Neuronal stem cell (in vitro differentiated cells): ENCODE data around the gene CYCS.

ENCODE experiments used
- DNase-seq: peaks from one replicate; pipeline ENCODE4 v3.0.0-alpha.2; 2013; ENCODE audit warnings: low spot score
- H2AFZ ChIP-seq: one replicate; pipeline ENCODE4 v1.6.1; 2013; ENCODE audit warnings: mild to moderate bottlenecking, low read length, inconsistent platforms
- H2AK5ac ChIP-seq: 2 replicates; pipeline ENCODE4 v1.6.1; 2013; ENCODE audit warnings: low read depth, mild to moderate bottlenecking, inconsistent platforms, low read length, moderate library complexity, mixed read lengths
- H2BK120ac ChIP-seq: 2 replicates; pipeline ENCODE4 v1.6.1; 2013; ENCODE audit warnings: low read depth, mild to moderate bottlenecking, inconsistent platforms, low read length, moderate library complexity, mixed read lengths
- H2BK12ac ChIP-seq: one replicate; pipeline ENCODE4 v1.6.1; 2013; ENCODE audit warnings: low read length, inconsistent platforms
- H2BK15ac ChIP-seq: 2 replicates; pipeline ENCODE4 v1.6.1; 2013; ENCODE audit warnings: mild to moderate bottlenecking, low read length, inconsistent platforms, mixed read lengths
- H2BK5ac ChIP-seq: one replicate; pipeline ENCODE4 v1.6.1; 2013; ENCODE audit warnings: inconsistent platforms, mild to moderate bottlenecking, low read length, moderate library complexity
- H3K14ac ChIP-seq: one replicate; pipeline ENCODE4 v1.6.1; 2013; ENCODE audit warnings: low read length, inconsistent platforms
- H3K18ac ChIP-seq: 2 replicates; pipeline ENCODE4 v1.6.1; 2013; ENCODE audit warnings: low read length, inconsistent platforms
- H3K23ac ChIP-seq: 2 replicates; pipeline ENCODE4 v1.6.1; 2013; ENCODE audit warnings: low read depth, mild to moderate bottlenecking, mixed read lengths, low read length, inconsistent platforms; ENCODE audit not compliant: poor library complexity
- H3K27ac ChIP-seq: replicated peaks from 3 replicates; pipeline ENCODE4 v1.5.1; 2013; ENCODE audit warnings: low read length, inconsistent platforms
- H3K27me3 ChIP-seq, 3 experiments: 2 replicates each; pipeline ENCODE4 v1.6.1; 2013; ENCODE audit warnings: low read length in 3 of 3, mild to moderate bottlenecking in 2 of 3, inconsistent platforms in 1 of 3, low read depth in 1 of 3, mixed read lengths in 1 of 3, moderate library complexity in 1 of 3; ENCODE audit not compliant: control insufficient read depth in 3 of 3, insufficient read depth in 3 of 3
- H3K36me3 ChIP-seq, 2 donors: replicated peaks in 1 of 2; 2 replicates each; pipeline ENCODE4 v1.6.1; 2013; ENCODE audit warnings: low read length in 2 of 2; ENCODE audit not compliant: control insufficient read depth in 2 of 2, insufficient read depth in 2 of 2
- H3K4ac ChIP-seq: 2 replicates; pipeline ENCODE4 v1.6.1; 2013; ENCODE audit warnings: inconsistent platforms, mild to moderate bottlenecking, low read length, moderate library complexity
- H3K4me1 ChIP-seq, 2 donors: 1 replicate in 1 of 2; 2 replicates in 1 of 2; pipeline ENCODE4 v1.6.1; 2013; ENCODE audit warnings: low read length in 2 of 2, low read depth in 1 of 2; ENCODE audit not compliant: control insufficient read depth in 2 of 2, insufficient read depth in 1 of 2
- H3K4me2 ChIP-seq: one replicate; pipeline ENCODE4 v1.6.1; 2013; ENCODE audit warnings: mild to moderate bottlenecking, low read length, inconsistent platforms; ENCODE audit not compliant: insufficient read depth, poor library complexity, severe bottlenecking
- H3K4me3 ChIP-seq, 2 donors: 2 replicates each; pipeline ENCODE4 v1.5.1; 2013; ENCODE audit warnings: low read length in 2 of 2, mild to moderate bottlenecking in 2 of 2, inconsistent platforms in 1 of 2, moderate library complexity in 1 of 2
- H3K79me1 ChIP-seq: one replicate; pipeline ENCODE4 v1.6.1; 2013; ENCODE audit warnings: low read depth, mild to moderate bottlenecking, inconsistent platforms, low read length, moderate library complexity
- H3K9ac ChIP-seq: one replicate; pipeline ENCODE4 v1.6.1; 2013; ENCODE audit warnings: mild to moderate bottlenecking, low read depth, low read length, inconsistent platforms; ENCODE audit not compliant: poor library complexity
- H3K9me3 ChIP-seq, 2 donors: replicated peaks in 1 of 2; 2 replicates each; pipeline versions ENCODE3 to v1.6.1; 2013; ENCODE audit warnings: low read length in 2 of 2, mild to moderate bottlenecking in 2 of 2, inconsistent platforms in 1 of 2, low read depth in 1 of 2, mixed read lengths in 1 of 2, moderate library complexity in 1 of 2; ENCODE audit not compliant: control insufficient read depth in 2 of 2, insufficient read depth in 1 of 2
- H4K8ac ChIP-seq: one replicate; pipeline ENCODE4 v1.6.1; 2013; ENCODE audit warnings: low read depth, mild to moderate bottlenecking, inconsistent platforms, low read length, moderate library complexity
- H4K91ac ChIP-seq: one replicate; pipeline ENCODE4 v1.6.1; 2013; ENCODE audit warnings: low read length, low read depth, mild to moderate bottlenecking, inconsistent platforms; ENCODE audit not compliant: poor library complexity
- WGBS, 2 donors: extraction: QIAGEN DNeasy Blood & Tissue Kit; methylation state at CpG; one replicate each; pipeline ENCODE4 v1.1.7; 2013; ENCODE audit warnings: missing lambda C conversion rate in 2 of 2, mixed read lengths in 1 of 2; ENCODE audit not compliant: insufficient read length in 2 of 2, insufficient replicate concordance in 1 of 2; ENCODE audit errors: extremely low coverage in 2 of 2; 5-methylcytosine and 5-hydroxymethylcytosine counted together

CYCS gene

GRCh38 chr7:25101817-25102216 is 23.2 kb downstream of the CYCS start:
- H3K4me2 ChIP-seq, result no peak overlapping the region
- no peak overlapping the region for H2BK12ac ChIP-seq
- no peak overlapping the region for H4K8ac ChIP-seq

GRCh38 chr7:25098096-25099046 is 26.7 kb downstream of the CYCS start:
- Histone ChIP-seq H2BK5ac (no peak overlapping the region), H3K9ac (no peak overlapping the region), H3K79me1 (no peaks in the 10 kb centered on the region), H3K27ac (no peak overlapping the region), H3K18ac (no peak overlapping the region), H3K23ac (no peak overlapping the region), H2BK15ac (no peak overlapping the region), H3K14ac (no peak overlapping the region), H3K4me1 (peaks cover 0 to 3% of the 10 kb centered on the region in 2 donors), H3K4me3 (no peak overlapping the region), H3K27me3 (peaks cover 0 to 5% (median 0%) of the 10 kb centered on the region in 3 experiments), H4K8ac (no peak overlapping the region), H3K4me2 (no peak overlapping the region), H2AK5ac (no peak overlapping the region), H3K36me3 (no peaks in the 10 kb centered on the region), H4K91ac (no peak overlapping the region), H3K4ac (no peak overlapping the region), H2AFZ (peak overlapping the region; percentile 42), H2BK12ac (no peak overlapping the region), H3K9me3 (no peaks in the 10 kb centered on the region), H2BK120ac (no peak overlapping the region)
- no CpG with 5 or more reads among the region's 11 CpGs for WGBS, 2 donors
- DNase-seq, result peak; percentile 46

More at GRCh38 chr7:25101817-25102216, 23.2 kb downstream of the CYCS start:
- Histone ChIP-seq H3K9ac (no peak overlapping the region), H4K91ac (no peak overlapping the region), H3K4me3 (no peak overlapping the region), H3K14ac (no peak overlapping the region), H2BK15ac (no peak overlapping the region), H3K27me3 (peaks cover 0 to 5% (median 0%) of the 10 kb centered on the region in 3 experiments), H3K4me1 (no peaks in the 10 kb centered on the region), H3K79me1 (no peaks in the 10 kb centered on the region), H3K23ac (no peak overlapping the region), H3K4ac (no peak overlapping the region), H3K36me3 (no peaks in the 10 kb centered on the region), H2BK120ac (no peak overlapping the region), H2AFZ (no peak overlapping the region), H3K9me3 (no peaks in the 10 kb centered on the region), H2AK5ac (no peak overlapping the region), H2BK5ac (no peak overlapping the region), H3K18ac (no peak overlapping the region), H3K27ac (no peak overlapping the region)
- DNase-seq, result no peak

GRCh38 chr7:25095516-25096345 is 29.3 kb downstream of the CYCS start:
- no peak overlapping the region for H3K14ac ChIP-seq
- no peak overlapping the region for H3K9ac ChIP-seq
- peaks cover 3 to 4% of the 10 kb centered on the region in 2 donors for H3K4me1 ChIP-seq
- H3K23ac ChIP-seq, result no peak overlapping the region
- no CpG with 5 or more reads among the region's 5 CpGs for WGBS, 2 donors
- no peak overlapping the region for H4K91ac ChIP-seq
- H4K8ac ChIP-seq, result no peak overlapping the region
- no peak overlapping the region for H3K27ac ChIP-seq
- H2BK15ac ChIP-seq, result no peak overlapping the region
- H2AFZ ChIP-seq, result no peak overlapping the region
- H2BK5ac ChIP-seq, result no peak overlapping the region
- H3K9me3 ChIP-seq, result no peaks in the 10 kb centered on the region
- no peak overlapping the region for H2AK5ac ChIP-seq
- no peaks in the 10 kb centered on the region for H3K79me1 ChIP-seq
- no peaks in the 10 kb centered on the region for H3K27me3 ChIP-seq
- no peaks in the 10 kb centered on the region for H3K36me3 ChIP-seq
- no peak overlapping the region for H3K4ac ChIP-seq
- no peak overlapping the region for H3K18ac ChIP-seq
- H3K4me2 ChIP-seq, result no peak overlapping the region
- no peak for DNase-seq
- no peak overlapping the region for H2BK12ac ChIP-seq
- no peak overlapping the region for H3K4me3 ChIP-seq
- H2BK120ac ChIP-seq, result no peak overlapping the region

GRCh38 chr7:25093268-25093826 is 31.7 kb downstream of the CYCS start:
- no peak overlapping the region for H3K4me2 ChIP-seq
- H2AK5ac ChIP-seq, result no peak overlapping the region
- no peak overlapping the region for H3K14ac ChIP-seq
- peak; percentile 57 for DNase-seq
- no peak overlapping the region for H4K91ac ChIP-seq
- no peak overlapping the region for H3K18ac ChIP-seq
- no peaks in the 10 kb centered on the region for H3K36me3 ChIP-seq
- H4K8ac ChIP-seq, result no peak overlapping the region
- H3K9me3 ChIP-seq, result no peaks in the 10 kb centered on the region
- no peak overlapping the region for H3K27ac ChIP-seq
- no peaks in the 10 kb centered on the region for H3K79me1 ChIP-seq
- H2AFZ ChIP-seq, result no peak overlapping the region
- H2BK5ac ChIP-seq, result no peak overlapping the region
- WGBS, 2 donors, result no CpG with 5 or more reads among the region's 6 CpGs
- H3K4me1 ChIP-seq, result peaks cover 3 to 9% of the 10 kb centered on the region in 2 donors
- H3K4me3 ChIP-seq, result no peak overlapping the region
- no peak overlapping the region for H3K9ac ChIP-seq
- H2BK12ac ChIP-seq, result no peak overlapping the region
- H3K27me3 ChIP-seq, result no peaks in the 10 kb centered on the region
- H2BK15ac ChIP-seq, result no peak overlapping the region
- H3K4ac ChIP-seq, result no peak overlapping the region
- H2BK120ac ChIP-seq, result no peak overlapping the region
- H3K23ac ChIP-seq, result no peak overlapping the region
